Kidney glomerular epithelial cell (primary cell): ENCODE data around the gene FNDC3A.
"Not testable (repeated sequence)": the region's sequence is repeated elsewhere in the genome, so short reads cannot be mapped to it uniquely, and the experiment has no call there.

Experiments used
- DNase-seq: peaks from one replicate; lab custom pipeline; 2025; lab: John Stamatoyannopoulos, UW

The FNDC3A gene

GRCh38 chr13:49086722-49087121 is 111.0 kb downstream of the FNDC3A start:
- no peak for DNase-seq

GRCh38 chr13:49093376-49093775 is 117.7 kb downstream of the FNDC3A start:
- DNase-seq: peak; percentile 7

GRCh38 chr13:49097374-49097773 is 121.7 kb downstream of the FNDC3A start:
- DNase-seq: no peak

GRCh38 chr13:49098198-49098597 is 122.5 kb downstream of the FNDC3A start:
- DNase-seq: peak; percentile 85

GRCh38 chr13:49098771-49099512 is 123.2 kb downstream of the FNDC3A start:
- DNase-seq: no peak

GRCh38 chr13:49099513-49099877 is 123.8 kb downstream of the FNDC3A start:
- no peak for DNase-seq

- DNase-seq: no peak
Observed at GRCh38 chr13:49100637-49101570, 125.2 kb downstream of the FNDC3A start.

- no peak for DNase-seq
Observed at GRCh38 chr13:49108196-49108595, 132.5 kb downstream of the FNDC3A start.

GRCh38 chr13:49110122-49110912 is 134.6 kb downstream of the FNDC3A start:
- DNase-seq: peak; percentile 74

- no peak for DNase-seq
Observed at GRCh38 chr13:49110913-49111170, 135.1 kb downstream of the FNDC3A start.

- DNase-seq: no peak
Observed at GRCh38 chr13:49112782-49113525, 137.2 kb downstream of the FNDC3A start.

GRCh38 chr13:49113526-49114286 is 138.0 kb downstream of the FNDC3A start:
- DNase-seq: peak; percentile 29

- DNase-seq: no peak
Observed at GRCh38 chr13:49116873-49117272, 141.2 kb downstream of the FNDC3A start.

GRCh38 chr13:49118455-49118854 is 142.7 kb downstream of the FNDC3A start:
- not testable (repeated sequence) for DNase-seq

GRCh38 chr13:49124693-49125304 is 149.1 kb downstream of the FNDC3A start:
- DNase-seq: no peak

GRCh38 chr13:49125964-49126524 is 150.3 kb downstream of the FNDC3A start:
- DNase-seq: no peak

GRCh38 chr13:49132479-49133002 is 156.8 kb downstream of the FNDC3A start:
- DNase-seq: no peak

GRCh38 chr13:49134305-49134704 is 158.6 kb downstream of the FNDC3A start:
- no peak for DNase-seq

GRCh38 chr13:49137138-49137643 is 161.5 kb downstream of the FNDC3A start:
- DNase-seq: not testable (repeated sequence)
